22Rv1 (cell line): ENCODE measurements around the gene KIF27.

ENCODE experiments used
- H3K27ac ChIP-seq: fragments of 450-650 bp; 2 replicates; pipeline ENCODE4 v1.5.1; 2017
- CTCF ChIP-seq: fragments of 450-650 bp; IDR thresholded peaks from 2 replicates; pipeline ENCODE4 v1.5.1; 2017; ENCODE audit warnings: mild to moderate bottlenecking
- ZFX ChIP-seq: fragments of 450-650 bp; IDR thresholded peaks from 2 replicates; pipeline ENCODE4 v1.6.1; 2017; ENCODE audit warnings: antibody characterized with exemption, borderline replicate concordance

KIF27 gene

DNA sequence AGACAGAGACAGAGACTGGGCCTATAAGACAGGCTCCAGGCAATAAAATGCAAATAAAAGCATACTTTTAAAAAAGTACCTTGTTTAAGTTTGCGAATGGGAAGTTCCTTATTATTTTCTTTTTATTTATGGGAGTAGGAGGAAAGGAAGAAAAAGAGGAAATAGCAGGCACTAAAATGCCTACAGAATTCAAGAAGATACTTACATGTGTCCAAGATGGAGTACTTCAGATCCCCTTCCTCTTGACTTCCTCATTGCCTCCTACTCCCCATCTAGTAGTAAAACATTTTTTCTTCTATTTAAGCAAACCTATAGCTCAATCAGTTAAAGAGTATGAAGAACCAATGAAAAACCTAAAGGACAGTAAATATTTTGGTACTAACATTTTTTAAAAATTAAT is 128.5 kb downstream of the KIF27 start:
- H3K27ac ChIP-seq: no peak overlapping the region
- TF ChIP-seq CTCF: no peak
- TF ChIP-seq ZFX: no peak
